ENCODE data around the gene LIPN.

Gene LIPN

GRCh38 chr10:88755753-88756152, 4.1 kb upstream of the LIPN start:
- H3K4me3 ChIP-seq (replicated peaks; ENCODE audit: low read depth, low read length), result no peak overlapping the region
- no peak for DNase-seq (ENCODE audit: low read depth)
- TF ChIP-seq CTCF (IDR thresholded peaks at IDR 0.05; ENCODE audit: low read length, missing control alignments), result no peak

- no peak for TF ChIP-seq CTCF (IDR thresholded peaks at IDR 0.05; ENCODE audit: low read length, missing control alignments)
- no peak overlapping the region for H3K4me3 ChIP-seq (replicated peaks; ENCODE audit: low read depth, low read length)
- no peak for DNase-seq (ENCODE audit: low read depth)
Measured at GRCh38 chr10:88756660-88757059, 3.2 kb upstream of the LIPN start.

GRCh38 chr10:88762906-88763305, 3.1 kb downstream of the LIPN start:
- H3K4me3 ChIP-seq (replicated peaks; ENCODE audit: low read depth, low read length), result no peak overlapping the region
- TF ChIP-seq CTCF (IDR thresholded peaks at IDR 0.05; ENCODE audit: low read length, missing control alignments), result no peak
- no peak for DNase-seq (ENCODE audit: low read depth)

- no peak for TF ChIP-seq CTCF (IDR thresholded peaks at IDR 0.05; ENCODE audit: low read length, missing control alignments)
- no peak for DNase-seq (ENCODE audit: low read depth)
Measured at GRCh38 chr10:88763441-88763840, 3.6 kb downstream of the LIPN start.

GRCh38 chr10:88764110-88764509, 4.3 kb downstream of the LIPN start:
- no peak for DNase-seq (ENCODE audit: low read depth)
- TF ChIP-seq CTCF (IDR thresholded peaks at IDR 0.05; ENCODE audit: low read length, missing control alignments), result no peak
- H3K4me3 ChIP-seq (replicated peaks; ENCODE audit: low read depth, low read length), result no peak overlapping the region

More at GRCh38 chr10:88763441-88763840, 3.6 kb downstream of the LIPN start:
- H3K4me3 ChIP-seq (replicated peaks; ENCODE audit: low read depth, low read length), result no peak overlapping the region

- no peak for DNase-seq (ENCODE audit: low read depth)
- H3K4me3 ChIP-seq (replicated peaks; ENCODE audit: low read depth, low read length), result no peak overlapping the region
- TF ChIP-seq CTCF (IDR thresholded peaks at IDR 0.05; ENCODE audit: low read length, missing control alignments), result no peak
Measured at GRCh38 chr10:88765816-88766215, 6.0 kb downstream of the LIPN start.

- no peak for TF ChIP-seq CTCF (IDR thresholded peaks at IDR 0.05; ENCODE audit: low read length, missing control alignments)
- no peak overlapping the region for H3K4me3 ChIP-seq (replicated peaks; ENCODE audit: low read depth, low read length)
- DNase-seq (ENCODE audit: low read depth), result no peak
Measured at GRCh38 chr10:88769384-88769783, 9.6 kb downstream of the LIPN start.

Measured in fibroblast of pulmonary artery (primary cell).